SK-N-SH treated with all-trans-retinoic acid at 6 μM for 48 hours (cell line): ENCODE data around the gene SLC12A5.

ENCODE experiments used
- BACH2 ChIP-seq: fragments of 250-450 bp; sonication (Bioruptor Pico); IDR thresholded peaks from 2 replicates; pipeline ENCODE4 v1.9.0; 2021; ENCODE audit warnings: mild to moderate bottlenecking, borderline replicate concordance
- CSDC2 ChIP-seq: fragments of 250-450 bp; sonication (Bioruptor Pico); IDR thresholded peaks from 2 replicates; pipeline ENCODE4 v1.5.0; 2020; ENCODE audit warnings: mild to moderate bottlenecking, moderate library complexity
- ISL1 ChIP-seq: fragments of 250-450 bp; sonication (Bioruptor Pico); IDR thresholded peaks from 2 replicates; pipeline ENCODE4 v2.1.2; 2022; ENCODE audit warnings: mild to moderate bottlenecking, moderate library complexity
- OSR1 ChIP-seq: fragments of 250-450 bp; sonication (Bioruptor Pico); IDR thresholded peaks from 2 replicates; pipeline ENCODE4 v1.8.0; 2022; ENCODE audit warnings: moderate library complexity, mild to moderate bottlenecking, inconsistent platforms
- PATZ1 ChIP-seq: fragments of 250-450 bp; sonication (Bioruptor Pico); IDR thresholded peaks from 2 replicates; pipeline ENCODE4 v1.8.0; 2020; ENCODE audit warnings: mild to moderate bottlenecking, moderate library complexity, borderline replicate concordance
- TOX ChIP-seq: fragments of 250-450 bp; sonication (Bioruptor Pico); IDR thresholded peaks from 2 replicates; pipeline ENCODE4 v1.8.0; 2021; ENCODE audit warnings: mild to moderate bottlenecking, moderate library complexity, borderline replicate concordance
- ZFP30 ChIP-seq: fragments of 450-650 bp; formaldehyde crosslinking; IDR thresholded peaks from 2 replicates; pipeline ENCODE4 v1.5.0; 2022; ENCODE audit warnings: mild to moderate bottlenecking, moderate library complexity
- ZNF565 ChIP-seq: fragments of 450-650 bp; formaldehyde crosslinking; conservative IDR thresholded peaks from 2 replicates; pipeline ENCODE4 v1.5.0; 2020; ENCODE audit warnings: low read depth, mild to moderate bottlenecking, moderate library complexity
- ZNF70 ChIP-seq: fragments of 450-650 bp; formaldehyde crosslinking; IDR thresholded peaks from 2 replicates; pipeline ENCODE4 v1.5.0; 2020; ENCODE audit warnings: mild to moderate bottlenecking, moderate library complexity
- ZNF8 ChIP-seq: fragments of 450-650 bp; formaldehyde crosslinking; IDR thresholded peaks from 2 replicates; pipeline ENCODE4 v1.5.0; 2020; ENCODE audit warnings: mild to moderate bottlenecking, moderate library complexity

DNA sequence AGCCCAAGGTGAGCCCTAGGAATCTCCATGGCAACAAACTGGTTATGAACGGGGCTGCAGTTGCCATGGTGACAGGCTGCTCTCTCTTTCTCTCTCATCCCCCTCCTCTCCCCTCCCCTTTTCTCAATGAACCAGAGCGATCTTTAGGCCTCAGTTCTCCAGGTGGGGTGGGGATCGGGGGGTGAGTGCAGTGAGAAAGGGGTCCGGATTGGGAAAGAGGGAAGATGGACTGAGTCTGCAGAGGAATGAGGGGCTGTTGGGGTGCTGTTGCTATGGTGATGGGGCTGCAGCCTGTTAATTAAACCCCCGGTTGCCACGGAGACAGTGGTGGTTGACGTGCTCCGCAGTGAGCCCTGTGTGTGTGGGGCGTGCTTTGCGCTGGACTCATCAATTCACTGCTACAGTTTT is 3.6 kb upstream of the SLC12A5 start:
- TF ChIP-seq PATZ1 (no peak), ZNF8 (no peak), ZFP30 (CRISPR knock-in tag) (no peak), OSR1 (CRISPR knock-in tag) (no peak), ZNF70 (CRISPR knock-in tag) (no peak), CSDC2 (CRISPR knock-in tag) (no peak), BACH2 (CRISPR knock-in tag) (no peak), ISL1 (CRISPR knock-in tag) (no peak), ZNF565 (CRISPR knock-in tag) (no peak), TOX (CRISPR knock-in tag) (no peak)
